Naive thymus-derived CD4-positive, alpha-beta T cell (primary cell): ENCODE measurements around the gene ZCCHC9. TPM values are rescaled to one million over a fixed set of nuclear protein-coding genes. Genes with fewer than 3 reads are reported as not detected.
"Not testable (repeated sequence)": the region's sequence is repeated elsewhere in the genome, so short reads cannot be mapped to it uniquely, and the experiment has no call there.

ENCODE experiments used
- ATAC-seq: fragments of 150-1000 bp; cut with Tn5 transposase; 2 replicates; pipeline ENCODE4 v1.10.0; 2021; ENCODE audit warnings: mild to moderate bottlenecking, moderate library complexity
- CTCF ChIA-PET: fragments of 350-600 bp; sonication (Branson Sonifier 250); formaldehyde crosslinking; loops from one replicate; lab custom pipeline; 2021; ENCODE audit warnings: antibody characterized with exemption; lab: Charles Lee
- POLR2A ChIA-PET: fragments of 350-600 bp; sonication (Branson Sonifier 250); formaldehyde crosslinking; loops from one replicate; lab custom pipeline; 2021; ENCODE audit warnings: antibody characterized with exemption, inconsistent platforms; lab: Charles Lee
- DNase-seq, 9 donors: peaks; one replicate each; pipeline versions ENCODE4 v3.0.0 to v3.0.0-alpha.2; 2020 to 2022; ENCODE audit warnings: mixed read lengths in 1 of 9
- H3K27ac ChIP-seq: one replicate; pipeline ENCODE4 v1.7.0; 2013; ENCODE audit warnings: mild to moderate bottlenecking, low read depth, low read length, moderate library complexity
- H3K27me3 ChIP-seq, 2 donors: one replicate each; pipeline ENCODE4 v1.7.0; 2013; ENCODE audit warnings: low read length in 2 of 2, mild to moderate bottlenecking in 2 of 2, moderate library complexity in 2 of 2; ENCODE audit not compliant: control insufficient read depth in 2 of 2, insufficient read depth in 2 of 2
- H3K36me3 ChIP-seq, 3 experiments: 1 replicate in 2 of 3; 2 replicates in 1 of 3; pipeline ENCODE4 v1.7.0; 2013; ENCODE audit warnings: low read length in 3 of 3, mild to moderate bottlenecking in 3 of 3, moderate library complexity in 1 of 3; ENCODE audit not compliant: insufficient read depth in 3 of 3, control insufficient read depth in 2 of 3
- H3K4me1 ChIP-seq, 2 donors: one replicate each; pipeline ENCODE4 v1.7.0; 2013; ENCODE audit warnings: low read length in 2 of 2, mild to moderate bottlenecking in 2 of 2, moderate library complexity in 1 of 2; ENCODE audit not compliant: control insufficient read depth in 2 of 2, insufficient read depth in 2 of 2
- H3K4me3 ChIP-seq: 2 replicates; pipeline ENCODE4 v1.7.0; 2013; ENCODE audit warnings: mild to moderate bottlenecking, low read length
- H3K9me3 ChIP-seq, 3 experiments: 1 replicate in 2 of 3; 2 replicates in 1 of 3; pipeline ENCODE4 v1.7.0; 2013; ENCODE audit warnings: low read length in 3 of 3; ENCODE audit not compliant: control insufficient read depth in 2 of 3
- H3K27ac Mint-ChIP-seq, 9 donors: one replicate each; pipeline ENCODE4 v1.8.0; 2020 to 2022; ENCODE audit warnings: mixed read lengths in 9 of 9, mild to moderate bottlenecking in 8 of 9, moderate library complexity in 5 of 9, inconsistent platforms in 2 of 9
- H3K27me3 Mint-ChIP-seq, 5 donors: one replicate each; pipeline ENCODE4 v1.8.0; 2021 to 2022; ENCODE audit warnings: mixed read lengths in 5 of 5, mild to moderate bottlenecking in 1 of 5
- H3K36me3 Mint-ChIP-seq, 5 donors: one replicate each; pipeline ENCODE4 v1.8.0; 2020 to 2022; ENCODE audit warnings: mixed read lengths in 5 of 5, mild to moderate bottlenecking in 3 of 5, inconsistent platforms in 1 of 5
- H3K4me1 Mint-ChIP-seq, 7 donors: one replicate each; pipeline ENCODE4 v1.8.0; 2020 to 2022; ENCODE audit warnings: mixed read lengths in 7 of 7, mild to moderate bottlenecking in 3 of 7, inconsistent platforms in 1 of 7
- H3K4me3 Mint-ChIP-seq, 10 donors: one replicate each; pipeline ENCODE4 v1.8.0; 2020 to 2022; ENCODE audit warnings: mild to moderate bottlenecking in 10 of 10, mixed read lengths in 10 of 10, moderate library complexity in 6 of 10, inconsistent platforms in 2 of 10
- H3K9me3 Mint-ChIP-seq, 11 donors: one replicate each; pipeline ENCODE4 v1.8.0; 2020 to 2022; ENCODE audit warnings: mixed read lengths in 11 of 11, mild to moderate bottlenecking in 4 of 11, inconsistent platforms in 1 of 11, moderate library complexity in 1 of 11
- intact Hi-C, 2 donors: fragments of 100-400 bp; cut with micrococcal nuclease; formaldehyde crosslinking; loops; one replicate each; pipeline ENCODE4 v1.15.1; 2023
- polyA plus RNA-seq, 2 donors: library from polyadenylated mRNA; unstranded; fragments of 300-500 nt; fragmentation: Illumina TruSeq; gene quantifications; one replicate each; pipeline ENCODE4 v1.2.3, GENCODE V29; 2021
- total RNA-seq, 6 experiments: library from RNA in 5 of 6; stranded (reverse) in 5 of 6; gene quantifications; 1 replicate in 5 of 6; 2 replicates in 1 of 6; pipeline ENCODE4 v1.2.3 and lab custom pipeline; 2021 to 2026

ZCCHC9 gene
- total and polyA plus RNA-seq, 7 experiments from 2014 or later, result 15.5 to 35.1 (median 21.2) TPM

- no peaks in the 10 kb centered on the region for H3K4me1 ChIP-seq
- Mint-ChIP-seq H3K4me1 (no peaks in the 10 kb centered on the region), H3K4me3 (no peak overlapping the region)
Observed at GRCh38 chr5:81326554-81326953, 25.2 kb downstream of the ZCCHC9 start.

GRCh38 chr5:81334304-81335061 lies 33.1 kb downstream of the ZCCHC9 start:
- no peaks in the 10 kb centered on the region for H3K4me1 Mint-ChIP-seq
- H3K27me3 Mint-ChIP-seq, result no peaks in the 10 kb centered on the region
- no peak overlapping the region for H3K4me3 ChIP-seq
- no peak overlapping the region for H3K27ac Mint-ChIP-seq
- DNase-seq (no peak), ATAC-seq (no peak)
- H3K4me1 ChIP-seq, result no peaks in the 10 kb centered on the region
- H3K27me3 ChIP-seq, result no peaks in the 10 kb centered on the region
- ChIA-PET POLR2A (no interaction called here), CTCF (no interaction called here)
- H3K9me3 ChIP-seq, result no peaks in the 10 kb centered on the region
- no peak overlapping the region for H3K27ac ChIP-seq
- H3K9me3 Mint-ChIP-seq, result peaks cover 0 to 8% (median 2%) of the 10 kb centered on the region in 11 donors
- H3K4me3 Mint-ChIP-seq, result no peak overlapping the region
- intact Hi-C loops, result no loop called here
- H3K36me3 Mint-ChIP-seq, result peaks cover 0 to 3% (median 0%) of the 10 kb centered on the region in 5 donors
- H3K36me3 ChIP-seq, result no peaks in the 10 kb centered on the region

More at GRCh38 chr5:81326554-81326953, 25.2 kb downstream of the ZCCHC9 start:
- H3K9me3 ChIP-seq, result no peaks in the 10 kb centered on the region
- CTCF ChIA-PET, result no interaction called here
- no peak overlapping the region for H3K27ac ChIP-seq
- no peaks in the 10 kb centered on the region for H3K36me3 ChIP-seq
- H3K27ac Mint-ChIP-seq, result no peak overlapping the region
- no peaks in the 10 kb centered on the region for H3K9me3 Mint-ChIP-seq
- ATAC-seq, result no peak
- no peak overlapping the region for H3K4me3 ChIP-seq
- no peaks in the 10 kb centered on the region for H3K36me3 Mint-ChIP-seq
- DNase-seq, result no peak
- peaks cover 0 to 6% (median 0%) of the 10 kb centered on the region in 5 donors for H3K27me3 Mint-ChIP-seq
- peaks cover 0 to 2% of the 10 kb centered on the region in 2 donors for H3K27me3 ChIP-seq
- POLR2A ChIA-PET, result no interaction called here
- intact Hi-C loops, result no loop called here

DNA sequence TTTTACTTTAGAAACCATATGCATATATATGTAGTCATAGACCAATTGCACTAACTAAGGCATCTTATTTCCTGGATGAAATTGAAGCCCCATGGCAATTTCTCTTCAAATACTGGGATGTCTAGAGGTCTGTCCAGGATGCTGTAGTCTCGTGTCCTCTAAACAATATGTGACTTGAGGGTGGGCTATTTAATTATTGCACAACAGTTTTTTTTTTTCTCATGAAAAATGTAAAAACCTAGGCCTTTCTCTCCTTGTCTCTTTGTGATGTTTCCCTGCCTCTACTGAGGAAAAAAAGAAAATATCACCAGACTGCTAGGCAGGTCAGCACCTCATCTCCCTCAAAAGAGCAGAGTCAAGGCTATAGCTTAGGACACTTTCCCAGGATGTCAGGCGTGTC lies 34.6 kb downstream of the ZCCHC9 start:
- peaks cover 0 to 3% (median 0%) of the 10 kb centered on the region in 5 donors for H3K36me3 Mint-ChIP-seq
- Histone ChIP-seq H3K27me3 (no peaks in the 10 kb centered on the region), H3K36me3 (no peaks in the 10 kb centered on the region), H3K27ac (no peak overlapping the region), H3K4me3 (no peak overlapping the region), H3K4me1 (no peaks in the 10 kb centered on the region), H3K9me3 (no peaks in the 10 kb centered on the region)
- ChIA-PET POLR2A (no interaction called here), CTCF (no interaction called here)
- H3K9me3 Mint-ChIP-seq, result peaks cover 0 to 8% (median 2%) of the 10 kb centered on the region in 11 donors
- no peak overlapping the region for H3K4me3 Mint-ChIP-seq
- no peak for ATAC-seq
- no peak for DNase-seq
- H3K4me1 Mint-ChIP-seq, result no peaks in the 10 kb centered on the region
- H3K27me3 Mint-ChIP-seq, result no peaks in the 10 kb centered on the region
- intact Hi-C loops, result no loop called here
- H3K27ac Mint-ChIP-seq, result no peak overlapping the region

GRCh38 chr5:81336556-81336955 lies 35.2 kb downstream of the ZCCHC9 start:
- H3K4me1 ChIP-seq, result no peaks in the 10 kb centered on the region
- DNase-seq, result no peak
- no peak overlapping the region for H3K27ac ChIP-seq
- H3K36me3 ChIP-seq, result no peaks in the 10 kb centered on the region
- H3K9me3 ChIP-seq, result no peaks in the 10 kb centered on the region
- Mint-ChIP-seq H3K36me3 (peaks cover 0 to 3% (median 0%) of the 10 kb centered on the region in 5 donors), H3K4me1 (no peaks in the 10 kb centered on the region), H3K27me3 (no peaks in the 10 kb centered on the region), H3K27ac (no peak overlapping the region), H3K4me3 (no peak overlapping the region), H3K9me3 (peaks cover 0 to 8% (median 2%) of the 10 kb centered on the region in 11 donors)
- intact Hi-C loops, result no loop called here
- ChIA-PET POLR2A (no interaction called here), CTCF (no interaction called here)
- ATAC-seq, result no peak
- H3K4me3 ChIP-seq, result no peak overlapping the region
- H3K27me3 ChIP-seq, result no peaks in the 10 kb centered on the region

- ChIA-PET CTCF (no interaction called here), POLR2A (no interaction called here)
- H3K27ac Mint-ChIP-seq, result no peak overlapping the region
Observed at GRCh38 chr5:81337803-81338202, 36.4 kb downstream of the ZCCHC9 start.

DNA sequence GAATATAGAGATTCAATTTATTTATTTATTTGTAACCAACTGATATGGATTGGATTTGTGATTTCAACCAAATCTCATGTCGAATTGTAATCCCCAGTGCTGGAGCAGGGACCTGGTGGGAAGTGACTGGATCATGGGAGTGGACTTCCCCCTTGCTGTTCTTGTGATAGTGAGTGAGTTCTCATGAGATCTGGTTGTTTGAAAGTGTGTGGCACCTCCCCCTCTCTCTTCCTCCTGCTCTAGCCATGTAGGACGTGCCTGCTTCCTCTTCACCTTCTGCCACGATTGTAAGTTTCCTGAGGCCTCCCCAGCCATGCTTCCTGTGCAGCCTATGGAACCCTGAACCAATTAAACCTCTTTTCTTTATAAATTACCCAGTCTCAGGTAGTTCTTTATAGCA lies 36.8 kb downstream of the ZCCHC9 start:
- not testable (repeated sequence) for H3K27ac ChIP-seq, H3K27ac Mint-ChIP-seq

More at GRCh38 chr5:81337803-81338202, 36.4 kb downstream of the ZCCHC9 start:
- Histone ChIP-seq H3K9me3 (no peaks in the 10 kb centered on the region), H3K4me3 (no peak overlapping the region), H3K4me1 (no peaks in the 10 kb centered on the region), H3K27ac (no peak overlapping the region), H3K36me3 (no peaks in the 10 kb centered on the region), H3K27me3 (no peaks in the 10 kb centered on the region)
- Mint-ChIP-seq H3K4me1 (no peaks in the 10 kb centered on the region), H3K36me3 (peaks cover 0 to 3% (median 0%) of the 10 kb centered on the region in 5 donors), H3K27me3 (peaks cover 0 to 3% (median 0%) of the 10 kb centered on the region in 5 donors), H3K4me3 (no peak overlapping the region), H3K9me3 (peaks cover 0 to 8% (median 2%) of the 10 kb centered on the region in 11 donors)
- no peak for ATAC-seq
- no peak for DNase-seq
- intact Hi-C loops, result no loop called here

GRCh38 chr5:81344736-81345135 lies 43.3 kb downstream of the ZCCHC9 start:
- no peak overlapping the region for H3K27ac ChIP-seq
- intact Hi-C loops, result no loop called here
- Mint-ChIP-seq H3K4me1 (no peaks in the 10 kb centered on the region), H3K4me3 (no peak overlapping the region), H3K27me3 (peaks cover 0 to 3% (median 0%) of the 10 kb centered on the region in 5 donors), H3K36me3 (no peaks in the 10 kb centered on the region), H3K27ac (no peak overlapping the region), H3K9me3 (no peaks in the 10 kb centered on the region)
- no peaks in the 10 kb centered on the region for H3K4me1 ChIP-seq
- H3K9me3 ChIP-seq, result no peaks in the 10 kb centered on the region
- no peaks in the 10 kb centered on the region for H3K27me3 ChIP-seq
- H3K4me3 ChIP-seq, result no peak overlapping the region
- no peak for ATAC-seq
- POLR2A ChIA-PET, result no interaction called here
- no peaks in the 10 kb centered on the region for H3K36me3 ChIP-seq
- CTCF ChIA-PET, result no interaction called here
- DNase-seq, result no peak

More for the DNA sequence above, 36.8 kb downstream of the ZCCHC9 start:
- H3K27me3 ChIP-seq, CTCF ChIA-PET, DNase-seq, POLR2A ChIA-PET, H3K4me1 ChIP-seq, H3K36me3 ChIP-seq, intact Hi-C loops, H3K36me3 Mint-ChIP-seq, H3K4me3 ChIP-seq, H3K4me1 Mint-ChIP-seq, ATAC-seq, H3K27me3 Mint-ChIP-seq, H3K4me3 Mint-ChIP-seq, H3K9me3 Mint-ChIP-seq, H3K9me3 ChIP-seq: not testable (repeated sequence)
